GM12872 (cell line): ENCODE results near the gene MYO9A.

ENCODE experiments used
- TF ChIP-seq, protein P1 (sequence below): IDR thresholded peaks from 3 replicates; pipeline ENCODE4 v1.5.1; 2011; ENCODE audit warnings: low read depth, mild to moderate bottlenecking, low read length, moderate library complexity; ENCODE audit not compliant: insufficient read depth

Gene MYO9A

DNA sequence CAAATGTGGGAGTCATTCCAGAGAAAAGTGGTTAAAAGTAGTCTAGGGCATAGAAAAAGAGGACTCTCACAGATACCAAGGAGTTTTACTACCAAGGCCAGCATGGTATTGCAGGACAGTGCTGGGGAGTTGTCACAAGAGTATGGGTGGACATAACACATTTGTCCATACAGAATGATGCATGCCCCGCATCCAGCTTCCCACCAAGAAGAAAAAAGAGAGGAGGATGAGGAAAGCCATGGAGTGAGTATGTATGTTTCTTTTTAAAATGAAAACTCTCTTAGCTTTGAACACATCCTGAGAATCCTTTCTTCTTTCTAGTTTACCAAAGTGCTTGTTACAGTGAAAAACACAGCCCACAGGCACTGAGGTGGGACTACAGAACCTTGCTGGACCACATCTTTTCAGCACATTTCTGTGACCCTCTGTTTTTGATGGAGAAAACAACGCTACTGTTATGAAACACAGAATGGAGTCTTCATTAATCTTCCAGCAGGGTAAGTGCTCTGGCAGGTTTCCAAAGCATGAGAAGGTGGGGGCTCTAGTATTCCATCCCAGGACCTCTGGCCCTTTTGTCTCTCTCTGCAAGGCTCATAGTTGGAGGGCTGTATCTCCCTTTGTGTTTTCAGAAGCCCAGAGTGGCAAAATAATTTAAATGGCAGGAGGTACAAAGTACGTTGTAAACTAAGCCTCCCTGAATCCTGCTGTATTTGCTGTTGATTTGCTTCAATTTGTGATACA lies 294.9 kb downstream of the MYO9A start:
- TF ChIP-seq, protein P1, sequence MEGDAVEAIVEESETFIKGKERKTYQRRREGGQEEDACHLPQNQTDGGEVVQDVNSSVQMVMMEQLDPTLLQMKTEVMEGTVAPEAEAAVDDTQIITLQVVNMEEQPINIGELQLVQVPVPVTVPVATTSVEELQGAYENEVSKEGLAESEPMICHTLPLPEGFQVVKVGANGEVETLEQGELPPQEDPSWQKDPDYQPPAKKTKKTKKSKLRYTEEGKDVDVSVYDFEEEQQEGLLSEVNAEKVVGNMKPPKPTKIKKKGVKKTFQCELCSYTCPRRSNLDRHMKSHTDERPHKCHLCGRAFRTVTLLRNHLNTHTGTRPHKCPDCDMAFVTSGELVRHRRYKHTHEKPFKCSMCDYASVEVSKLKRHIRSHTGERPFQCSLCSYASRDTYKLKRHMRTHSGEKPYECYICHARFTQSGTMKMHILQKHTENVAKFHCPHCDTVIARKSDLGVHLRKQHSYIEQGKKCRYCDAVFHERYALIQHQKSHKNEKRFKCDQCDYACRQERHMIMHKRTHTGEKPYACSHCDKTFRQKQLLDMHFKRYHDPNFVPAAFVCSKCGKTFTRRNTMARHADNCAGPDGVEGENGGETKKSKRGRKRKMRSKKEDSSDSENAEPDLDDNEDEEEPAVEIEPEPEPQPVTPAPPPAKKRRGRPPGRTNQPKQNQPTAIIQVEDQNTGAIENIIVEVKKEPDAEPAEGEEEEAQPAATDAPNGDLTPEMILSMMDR: no peak

DNA sequence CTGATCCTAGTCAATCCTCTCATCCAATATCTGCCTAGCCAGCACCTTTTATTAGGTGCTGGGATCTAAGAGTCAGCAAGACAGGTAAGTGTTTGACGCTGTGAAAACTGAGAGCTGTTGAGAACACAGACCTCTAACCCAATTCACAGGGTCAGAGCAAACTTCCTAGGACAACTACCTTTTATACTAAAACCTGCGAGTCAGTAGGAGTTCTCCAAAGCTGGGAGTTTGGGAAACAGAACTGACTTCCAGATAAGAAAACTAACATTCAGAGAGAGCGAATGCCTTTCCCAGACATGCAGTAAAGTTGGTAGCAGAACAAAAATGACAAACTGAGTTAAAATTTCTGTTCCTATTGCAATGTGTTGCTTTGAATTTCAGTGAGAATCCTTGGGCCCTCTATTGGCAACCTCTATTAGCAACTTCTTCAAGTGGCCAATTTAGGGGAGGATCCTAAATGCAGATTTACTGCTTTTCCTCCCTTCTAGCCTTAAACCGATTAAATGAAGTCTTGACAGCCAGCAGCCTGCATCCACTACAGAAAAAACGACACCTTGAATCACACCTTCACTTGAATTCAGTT lies 296.3 kb downstream of the MYO9A start:
- TF ChIP-seq, protein P1: no peak

DNA sequence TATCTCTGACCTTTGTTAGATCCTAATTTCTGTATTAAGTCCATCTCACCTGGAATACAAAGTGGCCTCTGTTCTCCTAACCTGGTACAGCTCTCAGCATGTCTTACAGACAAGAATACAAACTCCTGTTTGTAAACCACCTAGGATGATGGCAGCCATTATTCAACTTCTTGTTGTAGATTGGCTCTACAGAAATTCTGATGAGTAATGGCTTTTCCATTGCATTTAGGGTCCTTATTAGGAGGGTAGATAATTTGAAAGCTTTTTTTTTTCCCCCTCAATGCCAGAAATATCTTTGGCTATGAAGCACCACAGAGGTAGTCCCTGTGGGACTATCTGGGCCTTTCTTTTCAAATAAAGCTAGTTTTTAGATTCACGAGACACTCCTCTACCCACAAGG lies 297.8 kb downstream of the MYO9A start:
- TF ChIP-seq, protein P1: no peak

DNA sequence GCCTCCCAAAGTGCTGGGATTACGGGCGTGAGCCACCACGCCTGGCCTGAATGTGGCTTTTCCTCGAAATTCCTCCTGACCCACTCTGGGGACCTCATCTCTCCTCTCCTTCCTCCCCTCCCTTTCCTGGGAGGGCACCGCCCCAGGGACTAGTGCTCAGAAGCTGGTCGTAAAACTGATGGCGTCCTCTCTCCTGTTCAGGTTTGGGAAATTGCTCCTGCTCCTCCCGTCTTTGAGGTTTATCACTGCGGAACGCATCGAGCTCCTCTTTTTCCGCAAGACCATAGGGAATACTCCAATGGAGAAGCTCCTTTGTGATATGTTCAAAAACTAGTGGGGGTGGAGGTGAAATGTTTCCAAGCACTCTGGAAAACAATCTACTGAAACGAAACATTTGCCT lies 300.6 kb downstream of the MYO9A start:
- TF ChIP-seq, protein P1: no peak

DNA sequence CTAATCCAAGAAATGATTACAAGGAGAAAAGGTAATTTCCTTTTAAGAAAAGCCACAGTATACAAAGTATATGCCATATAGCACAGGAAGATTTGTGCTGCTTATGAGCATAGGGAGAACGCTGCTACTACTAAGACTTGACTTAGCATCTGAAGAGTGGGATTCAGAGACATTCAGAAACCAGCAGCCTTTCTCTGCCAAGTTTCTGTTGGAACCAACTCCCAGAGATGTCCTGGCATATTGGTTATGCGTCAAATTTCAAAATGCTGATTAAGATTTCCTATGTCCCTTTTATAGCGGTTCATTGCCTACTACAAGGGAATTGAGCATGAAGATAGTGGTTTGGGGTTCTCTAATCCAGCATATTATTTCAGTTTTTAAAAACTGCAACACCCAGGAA lies 302.6 kb downstream of the MYO9A start:
- TF ChIP-seq, protein P1: no peak

DNA sequence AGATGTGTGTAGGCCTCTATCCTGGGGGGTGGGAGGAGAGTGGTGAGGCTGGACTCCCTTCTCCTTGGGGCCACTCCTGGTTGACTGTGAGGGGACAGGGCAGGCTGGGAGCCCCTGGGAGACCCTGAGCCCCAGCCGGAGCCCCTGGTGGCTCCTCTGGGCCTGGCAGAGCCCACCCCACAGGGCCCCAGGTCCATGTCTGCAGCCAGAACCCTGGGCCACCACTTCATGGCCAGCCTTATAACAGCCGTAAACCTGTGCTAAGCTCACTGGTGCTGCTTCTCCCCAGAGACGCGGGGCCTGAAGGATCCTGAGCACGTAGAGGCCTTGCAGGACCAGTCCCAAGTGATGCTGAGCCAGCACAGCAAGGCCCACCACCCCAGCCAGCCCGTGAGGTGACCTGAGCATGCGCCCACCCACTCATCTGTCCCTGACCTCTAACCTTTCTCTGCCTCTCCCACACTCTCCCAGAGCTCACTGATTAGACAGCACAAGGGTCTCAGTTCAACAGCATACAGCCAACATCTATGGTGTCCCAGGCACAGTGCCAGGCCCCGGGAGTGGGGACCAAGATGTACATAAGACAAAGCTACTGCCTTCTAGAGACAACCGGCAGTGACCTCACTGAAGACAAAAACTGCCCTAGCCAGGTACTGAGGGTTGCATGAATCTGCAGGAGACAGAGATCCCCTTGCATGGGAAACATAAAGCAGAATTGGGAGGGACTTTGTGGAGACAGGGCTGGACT lies 304.1 kb downstream of the MYO9A start:
- TF ChIP-seq, protein P1: no peak

DNA sequence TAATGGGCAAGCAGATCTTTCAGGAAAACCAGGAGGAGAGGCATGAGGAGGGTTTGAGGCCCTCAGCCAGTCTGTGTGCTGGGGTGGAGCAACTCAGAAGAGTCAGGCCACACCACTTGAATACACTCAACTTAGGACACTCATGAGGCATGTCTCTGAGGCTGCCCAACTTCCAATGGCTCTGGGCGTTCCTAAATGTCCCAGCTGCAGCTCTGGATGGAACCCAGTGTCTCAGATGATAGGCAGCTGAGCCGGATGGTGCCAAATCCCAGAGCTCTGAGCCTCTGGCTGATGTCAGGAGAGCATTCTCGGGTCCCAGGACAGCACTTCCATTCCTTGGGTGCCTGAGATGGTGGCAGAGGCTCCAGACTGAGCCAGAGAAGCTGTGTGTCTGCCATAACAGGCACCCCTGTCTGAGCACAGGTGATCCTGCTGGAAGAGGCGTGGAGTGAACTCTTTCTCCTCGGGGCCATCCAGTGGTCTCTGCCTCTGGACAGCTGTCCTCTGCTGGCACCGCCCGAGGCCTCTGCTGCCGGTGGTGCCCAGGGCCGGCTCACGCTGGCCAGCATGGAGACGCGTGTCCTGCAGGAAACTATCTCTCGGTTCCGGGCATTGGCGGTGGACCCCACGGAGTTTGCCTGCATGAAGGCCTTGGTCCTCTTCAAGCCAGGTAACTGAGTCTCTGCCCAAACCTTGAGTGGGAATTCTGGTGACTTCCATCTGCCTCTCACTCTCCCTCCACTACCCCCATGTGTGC lies 304.8 kb downstream of the MYO9A start:
- TF ChIP-seq, protein P1: no peak
